Esophagus squamous epithelium (tissue), 4 donors: Measurements from ENCODE around the gene PDE6B.

Experiments
- CTCF ChIP-seq, 6 experiments: fragments of 450-650 bp in 4 of 6; fragments of 200-600 bp in 2 of 6; sonication (generic) in 2 of 6; IDR thresholded peaks; one replicate each; pipeline ENCODE4 v1.5.1; 2016 to 2019; ENCODE audit warnings: antibody characterized with exemption in 6 of 6, mild to moderate bottlenecking in 4 of 6, moderate library complexity in 4 of 6
- POLR2A ChIP-seq, 4 donors: fragments of 450-650 bp; IDR thresholded peaks; one replicate each; pipeline ENCODE4 v1.6.1; 2017; ENCODE audit warnings: antibody characterized with exemption in 4 of 4, mild to moderate bottlenecking in 4 of 4, moderate library complexity in 3 of 4

GRCh38 chr4:647481-647880 is 22.1 kb downstream of the PDE6B start:
- TF ChIP-seq CTCF (IDR thresholded peaks at IDR 0.05) (no peak), POLR2A (IDR thresholded peaks at IDR 0.05) (no peak)
